T47D (cell line): ENCODE measurements around the gene SLK.

Experiments used
- DNase-seq, 2 experiments: peaks; one replicate each; pipeline versions ENCODE4 v3.0.0 to v3.0.0-alpha.2; 2011 to 2012; ENCODE audit warnings: low read depth in 1 of 2, low spot score in 1 of 2
- JUND ChIP-seq: IDR thresholded peaks from 2 replicates; pipeline ENCODE4 v1.6.1; 2012; ENCODE audit warnings: low read depth
- in situ Hi-C: cut with HindIII; loops from 2 replicates; pipeline ENCODE4 v1.10.0; 2016; ENCODE audit warnings: low sequenced_read_pairs, low pct_unique_long_range_greater_than_20kb

SLK gene

GRCh38 chr10:104040862-104041789, 74.2 kb downstream of the SLK start:
- TF ChIP-seq JUND = no peak
- in situ Hi-C loops = no loop called here
- DNase-seq = no peak

- no peak for DNase-seq
- in situ Hi-C loops = no loop called here
- no peak for TF ChIP-seq JUND
Observed at GRCh38 chr10:104041891-104042535, 75.1 kb downstream of the SLK start.

GRCh38 chr10:104043185-104043830, 76.4 kb downstream of the SLK start:
- TF ChIP-seq JUND = no peak
- no peak for DNase-seq
- in situ Hi-C loops = no loop called here

- TF ChIP-seq JUND = no peak
- in situ Hi-C loops = no loop called here
- DNase-seq = no peak
Observed at GRCh38 chr10:104043854-104044253, 76.9 kb downstream of the SLK start.

GRCh38 chr10:104045151-104046089, 78.5 kb downstream of the SLK start:
- in situ Hi-C loops = no loop called here
- TF ChIP-seq JUND = no peak
- peak; percentile 60 to 72 for DNase-seq

GRCh38 chr10:104046651-104047050, 79.7 kb downstream of the SLK start:
- in situ Hi-C loops = no loop called here
- TF ChIP-seq JUND = no peak
- DNase-seq = no peak

- TF ChIP-seq JUND = no peak
- in situ Hi-C loops = no loop called here
- DNase-seq = no peak
Observed at GRCh38 chr10:104049504-104050250, 82.7 kb downstream of the SLK start.

- in situ Hi-C loops = no loop called here
- no peak for DNase-seq
- no peak for TF ChIP-seq JUND
Observed at GRCh38 chr10:104052431-104052830, 85.5 kb downstream of the SLK start.

- no peak for DNase-seq
- in situ Hi-C loops = no loop called here
- TF ChIP-seq JUND = no peak
Observed at GRCh38 chr10:104053201-104053600, 86.3 kb downstream of the SLK start.

GRCh38 chr10:104054430-104054829, 87.5 kb downstream of the SLK start:
- in situ Hi-C loops = no loop called here
- no peak for DNase-seq
- TF ChIP-seq JUND = no peak

GRCh38 chr10:104056619-104057273, 89.8 kb downstream of the SLK start:
- in situ Hi-C loops = no loop called here
- no peak for TF ChIP-seq JUND
- DNase-seq = no peak
